ENCODE data around the gene LMO1.

LMO1 gene

GRCh38 chr11:8231979-8232378, 31.7 kb downstream of the LMO1 start:
- H3K27me3 ChIP-seq (ENCODE audit: insufficient read depth, low read length): peaks cover 20% of the 10 kb centered on the region
- H3K9me3 ChIP-seq (ENCODE audit: low read length): no peaks in the 10 kb centered on the region
- no peak overlapping the region for H3K4me3 ChIP-seq (ENCODE audit: low read length)
- H3K4me1 ChIP-seq (ENCODE audit: insufficient read depth, low read length): peaks cover 6% of the 10 kb centered on the region
- no peak overlapping the region for H2AFZ ChIP-seq (ENCODE audit: low read depth, low read length)
- no peaks in the 10 kb centered on the region for H3K36me3 ChIP-seq (ENCODE audit: insufficient read depth, low read length)

DNA sequence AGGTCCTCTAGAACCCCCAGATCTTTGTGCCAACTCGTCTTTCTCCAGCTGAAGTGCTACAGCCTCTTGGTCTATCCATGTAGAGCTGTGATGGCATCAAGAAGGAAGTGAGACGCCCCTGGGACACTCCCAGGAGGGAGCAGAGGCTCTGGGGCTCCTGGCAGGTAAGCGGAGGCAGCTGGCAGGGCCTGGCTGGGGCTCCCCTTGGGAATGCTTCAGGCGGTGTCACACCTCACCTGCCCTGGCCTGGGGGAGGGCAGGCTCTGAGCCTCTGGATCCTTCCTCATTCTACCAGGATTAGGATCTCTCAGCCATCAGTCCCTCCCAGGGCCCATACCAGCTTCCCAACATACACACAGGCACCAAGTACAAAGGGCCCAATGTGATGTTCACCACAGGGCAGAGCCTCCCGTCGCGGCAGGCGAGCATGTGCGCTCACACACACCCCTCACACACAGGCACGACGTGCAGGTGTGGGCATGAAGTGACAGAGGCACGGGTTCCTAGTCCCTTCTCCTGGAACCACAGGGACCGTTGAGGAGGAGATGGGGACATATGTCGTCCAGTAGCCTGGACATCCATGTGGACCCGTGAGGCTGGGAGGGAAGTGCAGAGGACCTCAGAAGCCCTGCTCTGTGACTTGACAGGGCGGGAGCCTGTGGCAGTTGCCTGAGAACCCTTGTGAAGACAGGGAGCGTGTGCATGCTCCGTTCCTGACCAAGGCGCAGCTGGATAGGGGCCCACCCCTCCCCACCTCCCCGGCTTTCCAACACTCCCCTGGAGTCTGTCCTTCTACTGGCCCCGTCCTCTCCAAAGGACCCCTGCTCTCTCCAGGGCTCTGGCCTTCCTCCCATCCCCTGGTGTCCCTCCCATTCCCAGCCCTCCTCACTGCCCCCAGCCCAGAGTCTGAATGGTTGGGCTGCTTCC, 32.5 kb downstream of the LMO1 start:
- Histone ChIP-seq H3K9me3 (ENCODE audit: low read length) (no peaks in the 10 kb centered on the region), H3K27me3 (ENCODE audit: insufficient read depth, low read length) (peaks cover 20% of the 10 kb centered on the region), H3K4me1 (ENCODE audit: insufficient read depth, low read length) (peaks cover 6% of the 10 kb centered on the region), H3K4me3 (ENCODE audit: low read length) (no peak overlapping the region), H3K36me3 (ENCODE audit: insufficient read depth, low read length) (no peaks in the 10 kb centered on the region), H2AFZ (ENCODE audit: low read depth, low read length) (no peak overlapping the region)

DNA sequence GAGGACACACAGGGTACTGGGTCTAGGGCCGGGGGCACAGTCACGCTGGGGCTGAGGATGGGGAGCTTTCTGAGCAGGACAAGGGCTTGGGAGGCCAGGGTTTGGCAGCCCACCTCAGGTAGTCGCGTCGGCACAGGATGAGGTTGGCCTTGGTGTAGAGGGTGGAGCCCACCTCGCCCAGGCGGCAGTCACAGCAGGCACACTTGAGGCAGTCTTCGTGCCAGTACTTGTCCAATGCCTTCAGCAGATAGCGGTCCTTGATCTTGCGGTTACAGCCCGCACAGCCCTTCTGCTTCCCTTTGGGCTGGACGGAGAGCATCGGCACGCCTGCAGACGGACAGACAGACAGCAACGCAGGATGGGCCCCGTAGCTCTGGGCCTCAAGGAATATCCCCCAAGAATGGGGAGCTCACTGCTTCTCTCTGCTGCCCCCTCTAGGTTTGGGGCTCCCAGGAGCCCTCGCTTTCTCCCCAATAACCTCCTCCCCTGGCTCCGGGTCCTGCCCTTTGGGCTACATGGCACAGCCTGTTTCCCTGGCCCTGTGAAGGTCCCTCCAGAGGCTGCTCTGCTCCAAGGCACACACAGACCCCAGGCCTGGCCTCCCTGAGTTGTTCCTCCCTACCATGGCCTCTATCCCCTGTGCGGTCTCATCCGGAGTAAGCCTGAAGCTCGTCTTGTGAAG, 33.4 kb downstream of the LMO1 start:
- Histone ChIP-seq H3K4me3 (ENCODE audit: low read length) (no peak overlapping the region), H3K27me3 (ENCODE audit: insufficient read depth, low read length) (peaks cover 20% of the 10 kb centered on the region), H2AFZ (ENCODE audit: low read depth, low read length) (no peak overlapping the region), H3K4me1 (ENCODE audit: insufficient read depth, low read length) (no peaks in the 10 kb centered on the region), H3K36me3 (ENCODE audit: insufficient read depth, low read length) (no peaks in the 10 kb centered on the region), H3K9me3 (ENCODE audit: low read length) (no peaks in the 10 kb centered on the region)

- Histone ChIP-seq H3K9me3 (ENCODE audit: low read length) (no peaks in the 10 kb centered on the region), H3K36me3 (ENCODE audit: insufficient read depth, low read length) (no peaks in the 10 kb centered on the region), H3K27me3 (ENCODE audit: insufficient read depth, low read length) (peaks cover 20% of the 10 kb centered on the region), H3K4me3 (ENCODE audit: low read length) (no peak overlapping the region), H2AFZ (ENCODE audit: low read depth, low read length) (no peak overlapping the region), H3K4me1 (ENCODE audit: insufficient read depth, low read length) (no peaks in the 10 kb centered on the region)
These were observed 34.1 kb downstream of the LMO1 start for GRCh38 chr11:8229299-8230177.

GRCh38 chr11:8228231-8228630, 35.4 kb downstream of the LMO1 start:
- no peaks in the 10 kb centered on the region for H3K36me3 ChIP-seq (ENCODE audit: insufficient read depth, low read length)
- H2AFZ ChIP-seq (ENCODE audit: low read depth, low read length): no peak overlapping the region
- peaks cover 19% of the 10 kb centered on the region for H3K27me3 ChIP-seq (ENCODE audit: insufficient read depth, low read length)
- H3K4me1 ChIP-seq (ENCODE audit: insufficient read depth, low read length): no peaks in the 10 kb centered on the region
- H3K4me3 ChIP-seq (ENCODE audit: low read length): no peak overlapping the region
- H3K9me3 ChIP-seq (ENCODE audit: low read length): no peaks in the 10 kb centered on the region

GRCh38 chr11:8227156-8228152, 36.2 kb downstream of the LMO1 start:
- H3K9me3 ChIP-seq (ENCODE audit: low read length): no peaks in the 10 kb centered on the region
- H3K4me3 ChIP-seq (ENCODE audit: low read length): no peak overlapping the region
- H3K27me3 ChIP-seq (ENCODE audit: insufficient read depth, low read length): peaks cover 11% of the 10 kb centered on the region
- no peak overlapping the region for H2AFZ ChIP-seq (ENCODE audit: low read depth, low read length)
- no peaks in the 10 kb centered on the region for H3K4me1 ChIP-seq (ENCODE audit: insufficient read depth, low read length)
- H3K36me3 ChIP-seq (ENCODE audit: insufficient read depth, low read length): no peaks in the 10 kb centered on the region

GRCh38 chr11:8225589-8226036, 38.1 kb downstream of the LMO1 start:
- peaks cover under 1% of the 10 kb centered on the region for H3K27me3 ChIP-seq (ENCODE audit: insufficient read depth, low read length)
- H3K36me3 ChIP-seq (ENCODE audit: insufficient read depth, low read length): no peaks in the 10 kb centered on the region
- no peaks in the 10 kb centered on the region for H3K9me3 ChIP-seq (ENCODE audit: low read length)
- no peak overlapping the region for H2AFZ ChIP-seq (ENCODE audit: low read depth, low read length)
- no peaks in the 10 kb centered on the region for H3K4me1 ChIP-seq (ENCODE audit: insufficient read depth, low read length)
- no peak overlapping the region for H3K4me3 ChIP-seq (ENCODE audit: low read length)

DNA sequence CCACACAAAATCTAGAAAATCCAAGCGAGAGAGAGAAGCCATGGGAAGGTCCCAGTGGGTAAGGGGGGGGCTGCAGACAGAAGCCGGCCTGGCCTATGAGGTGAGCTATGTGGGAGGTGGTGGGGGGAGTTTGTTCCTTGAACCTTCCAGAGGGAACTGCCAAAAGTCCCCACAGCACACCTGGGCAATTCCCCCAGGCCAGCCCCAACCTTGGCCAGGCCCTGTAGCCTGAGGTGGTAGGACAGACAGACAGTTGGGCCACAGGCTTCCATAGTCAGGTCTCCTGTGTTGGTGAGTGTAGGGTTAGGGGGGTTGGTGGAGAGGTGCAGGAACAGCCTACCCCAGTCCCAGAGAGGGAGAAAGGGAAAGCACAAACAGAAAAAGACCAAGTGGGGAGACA, 39.0 kb downstream of the LMO1 start:
- no peak overlapping the region for H3K4me3 ChIP-seq (ENCODE audit: low read length)
- no peak overlapping the region for H2AFZ ChIP-seq (ENCODE audit: low read depth, low read length)
- no peaks in the 10 kb centered on the region for H3K36me3 ChIP-seq (ENCODE audit: insufficient read depth, low read length)
- no peaks in the 10 kb centered on the region for H3K9me3 ChIP-seq (ENCODE audit: low read length)
- no peaks in the 10 kb centered on the region for H3K27me3 ChIP-seq (ENCODE audit: insufficient read depth, low read length)
- H3K4me1 ChIP-seq (ENCODE audit: insufficient read depth, low read length): no peaks in the 10 kb centered on the region

DNA sequence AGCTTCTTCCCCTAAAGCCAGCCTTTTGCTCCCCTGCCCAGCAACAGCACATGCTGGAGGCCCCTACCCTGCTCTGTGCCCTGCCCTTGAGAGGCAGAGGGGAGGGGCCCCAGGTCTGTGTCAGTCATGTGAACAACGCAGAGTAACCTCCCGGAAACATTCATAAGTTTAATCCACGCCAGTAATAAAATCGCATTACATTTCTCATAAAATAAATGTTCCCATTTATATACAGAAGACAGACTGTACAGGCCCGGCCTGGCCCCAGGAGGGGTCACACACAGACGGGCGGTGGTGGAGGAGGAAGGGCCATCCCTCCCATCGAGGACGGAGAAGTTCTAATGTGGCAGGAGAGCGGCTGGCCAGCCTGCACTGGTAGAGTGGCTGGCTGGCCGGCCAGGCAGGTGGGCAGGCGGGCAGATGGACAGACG, 39.5 kb downstream of the LMO1 start:
- no peak overlapping the region for H3K4me3 ChIP-seq (ENCODE audit: low read length)
- no peaks in the 10 kb centered on the region for H3K36me3 ChIP-seq (ENCODE audit: insufficient read depth, low read length)
- no peaks in the 10 kb centered on the region for H3K9me3 ChIP-seq (ENCODE audit: low read length)
- H3K27me3 ChIP-seq (ENCODE audit: insufficient read depth, low read length): no peaks in the 10 kb centered on the region
- no peak overlapping the region for H2AFZ ChIP-seq (ENCODE audit: low read depth, low read length)
- no peaks in the 10 kb centered on the region for H3K4me1 ChIP-seq (ENCODE audit: insufficient read depth, low read length)

GRCh38 chr11:8223513-8223900, 40.2 kb downstream of the LMO1 start:
- Histone ChIP-seq H2AFZ (ENCODE audit: low read depth, low read length) (no peak overlapping the region), H3K4me1 (ENCODE audit: insufficient read depth, low read length) (no peaks in the 10 kb centered on the region), H3K9me3 (ENCODE audit: low read length) (no peaks in the 10 kb centered on the region), H3K4me3 (ENCODE audit: low read length) (no peak overlapping the region), H3K27me3 (ENCODE audit: insufficient read depth, low read length) (no peaks in the 10 kb centered on the region), H3K36me3 (ENCODE audit: insufficient read depth, low read length) (no peaks in the 10 kb centered on the region)

DNA sequence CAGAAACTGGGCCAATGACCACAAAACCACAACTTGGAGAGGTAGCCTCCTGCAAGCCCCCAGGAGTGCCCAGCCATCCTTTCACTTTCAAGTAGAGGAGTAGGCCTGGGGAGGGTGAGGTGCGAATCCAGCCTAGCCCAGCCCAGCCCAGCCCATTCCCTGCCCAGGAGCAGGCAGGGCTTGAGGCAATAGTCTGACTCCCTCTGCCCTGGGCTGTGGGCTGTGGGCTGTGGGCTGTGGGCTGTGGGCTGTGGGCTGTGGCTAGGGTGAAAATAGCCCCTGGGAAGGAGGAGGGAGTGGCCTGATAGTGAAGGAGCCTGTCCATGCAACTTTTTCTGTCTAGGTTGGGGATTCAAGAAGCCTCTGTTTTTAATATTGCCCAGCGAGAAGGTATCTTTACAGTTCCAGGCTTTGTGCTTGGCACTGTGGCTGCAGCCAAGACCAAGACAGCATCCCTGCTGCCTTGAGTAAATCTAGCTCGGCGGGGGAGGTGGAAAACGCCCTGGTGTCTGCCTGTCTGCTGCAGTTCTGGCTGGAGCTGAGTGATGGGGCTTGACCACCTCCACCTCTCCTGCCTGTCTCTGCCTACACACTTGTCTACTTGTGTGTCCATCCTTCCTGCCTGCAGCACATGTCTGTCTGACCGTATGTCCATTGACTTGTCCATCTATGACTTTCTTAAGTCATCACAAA, 40.7 kb downstream of the LMO1 start:
- H3K27me3 ChIP-seq (ENCODE audit: insufficient read depth, low read length): no peaks in the 10 kb centered on the region

More for the DNA sequence above, 40.7 kb downstream of the LMO1 start:
- no peaks in the 10 kb centered on the region for H3K36me3 ChIP-seq (ENCODE audit: insufficient read depth, low read length)
- H3K4me3 ChIP-seq (ENCODE audit: low read length): no peak overlapping the region
- no peak overlapping the region for H2AFZ ChIP-seq (ENCODE audit: low read depth, low read length)
- H3K9me3 ChIP-seq (ENCODE audit: low read length): no peaks in the 10 kb centered on the region
- no peaks in the 10 kb centered on the region for H3K4me1 ChIP-seq (ENCODE audit: insufficient read depth, low read length)

All from neuron (in vitro differentiated cells).